Neural progenitor cell (in vitro differentiated cells): ENCODE results near the gene PLAC8L1. TPM values are rescaled to one million over a fixed set of nuclear protein-coding genes. Genes with fewer than 3 reads are reported as not detected.

Experiments used
- DNase-seq: peaks from one replicate; pipeline ENCODE4 v3.0.0-alpha.2; 2016; ENCODE audit warnings: low spot score
- H2AFZ ChIP-seq: fragments of 200-600 bp; sonication (generic); replicated peaks from 2 replicates; pipeline ENCODE4 v1.6.1; 2016; ENCODE audit warnings: antibody characterized with exemption
- H3F3A ChIP-seq: fragments of 200-600 bp; sonication (generic); 2 replicates; pipeline ENCODE4 v1.6.1; 2016; ENCODE audit warnings: antibody characterized with exemption, low read depth
- H3K27ac ChIP-seq: fragments of 200-600 bp; sonication (generic); 2 replicates; pipeline ENCODE4 v1.5.1; 2016; ENCODE audit warnings: mild to moderate bottlenecking
- H3K27me3 ChIP-seq: fragments of 200-600 bp; sonication (generic); 2 replicates; pipeline ENCODE4 v1.6.1; 2016; ENCODE audit warnings: mild to moderate bottlenecking, moderate library complexity
- H3K36me3 ChIP-seq: fragments of 200-600 bp; sonication (generic); 2 replicates; pipeline ENCODE4 v1.5.1; 2016
- H3K4me1 ChIP-seq: fragments of 200-600 bp; sonication (generic); 2 replicates; pipeline ENCODE4 v1.6.1; 2016; ENCODE audit warnings: mixed run types
- H3K4me2 ChIP-seq: fragments of 200-600 bp; sonication (generic); 2 replicates; pipeline ENCODE4 v1.6.1; 2016
- H3K4me3 ChIP-seq: fragments of 200-600 bp; sonication (generic); 2 replicates; pipeline ENCODE4 v1.5.1; 2016
- H3K79me2 ChIP-seq: fragments of 200-600 bp; sonication (generic); 2 replicates; pipeline ENCODE4 v1.6.1; 2016; ENCODE audit warnings: low read depth
- H3K9ac ChIP-seq: fragments of 200-600 bp; sonication (generic); 2 replicates; pipeline ENCODE4 v1.6.1; 2016
- H3K9me3 ChIP-seq: fragments of 200-600 bp; sonication (generic); 2 replicates; pipeline ENCODE4 v1.5.1; 2016; ENCODE audit warnings: low read depth
- H4K20me1 ChIP-seq: fragments of 200-600 bp; sonication (generic); 2 replicates; pipeline ENCODE4 v1.6.1; 2016; ENCODE audit warnings: low read depth
- H3K27ac Mint-ChIP-seq: 3 replicates; pipeline ENCODE4 v1.8.0; 2021; ENCODE audit warnings: mixed read lengths
- H3K27me3 Mint-ChIP-seq: 2 replicates; pipeline ENCODE4 v1.8.0; 2022; ENCODE audit warnings: low read depth, mild to moderate bottlenecking, inconsistent platforms, moderate library complexity, mixed read lengths; ENCODE audit not compliant: insufficient read depth
- H3K36me3 Mint-ChIP-seq: 3 replicates; pipeline ENCODE4 v1.8.0; 2021; ENCODE audit warnings: mixed read lengths
- H3K4me1 Mint-ChIP-seq: 3 replicates; pipeline ENCODE4 v1.8.0; 2021; ENCODE audit warnings: mixed read lengths
- H3K4me3 Mint-ChIP-seq: 3 replicates; pipeline ENCODE4 v1.8.0; 2021; ENCODE audit warnings: mild to moderate bottlenecking, moderate library complexity, mixed read lengths
- H3K9me3 Mint-ChIP-seq: 3 replicates; pipeline ENCODE4 v1.8.0; 2020; ENCODE audit warnings: mixed read lengths
- EZH2 ChIP-seq: fragments of 200-600 bp; sonication (generic); IDR thresholded peaks from 2 replicates; pipeline ENCODE4 v1.6.1; 2017; ENCODE audit warnings: antibody characterized with exemption, mild to moderate bottlenecking, moderate library complexity
- EZH2phosphoT487 ChIP-seq: fragments of 200-600 bp; sonication (generic); IDR thresholded peaks from 2 replicates; pipeline ENCODE4 v1.6.1; 2017; ENCODE audit warnings: antibody characterized with exemption
- total RNA-seq: library from RNA; depleted of rRNA; stranded (reverse); fragments of >200 nt; gene quantifications from 2 replicates; pipeline ENCODE4 v1.2.3, GENCODE V29; 2015; ENCODE audit warnings: low replicate concordance
- TF ChIP-seq, protein P1 (sequence below): fragments of 200-600 bp; sonication (generic); IDR thresholded peaks from 2 replicates; pipeline ENCODE4 v1.5.1; 2017; ENCODE audit warnings: antibody characterized with exemption, mild to moderate bottlenecking

The PLAC8L1 gene
- total RNA-seq, 1 donor from 2014 or later: 0.51 TPM

DNA sequence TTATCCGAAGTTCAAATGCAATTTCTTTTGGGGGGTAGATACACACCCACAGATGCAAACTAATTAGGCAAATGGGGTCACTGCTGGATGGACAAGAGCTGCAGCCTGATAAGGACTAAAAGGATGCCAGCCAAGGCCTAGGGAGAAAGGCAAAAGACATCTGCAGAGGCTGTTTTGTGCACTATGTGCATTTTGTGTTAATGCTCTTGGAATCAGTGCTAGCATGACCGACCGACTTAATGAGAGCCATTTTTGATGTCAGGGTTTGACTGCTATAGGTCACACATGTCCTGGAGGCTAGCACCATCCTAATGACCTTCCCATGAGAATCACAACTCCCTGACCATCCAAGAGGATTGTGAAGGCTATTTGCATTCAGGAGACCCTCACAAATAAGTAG is 34.6 kb downstream of the PLAC8L1 start:
- Histone ChIP-seq H3K4me2 (no peak overlapping the region), H3K79me2 (no peaks in the 10 kb centered on the region), H3K27ac (no peak overlapping the region), H3K4me3 (no peak overlapping the region), H3K4me1 (peaks cover 10% of the 10 kb centered on the region), H3K9me3 (no peaks in the 10 kb centered on the region), H4K20me1 (no peaks in the 10 kb centered on the region), H3K27me3 (peaks cover 5% of the 10 kb centered on the region), H3K36me3 (no peaks in the 10 kb centered on the region), H3F3A (no peaks in the 10 kb centered on the region), H3K9ac (no peak overlapping the region), H2AFZ (no peak overlapping the region)
- no peak for DNase-seq
- TF ChIP-seq EZH2phosphoT487: no peak
- TF ChIP-seq EZH2: no peak
- TF ChIP-seq, protein P1, sequence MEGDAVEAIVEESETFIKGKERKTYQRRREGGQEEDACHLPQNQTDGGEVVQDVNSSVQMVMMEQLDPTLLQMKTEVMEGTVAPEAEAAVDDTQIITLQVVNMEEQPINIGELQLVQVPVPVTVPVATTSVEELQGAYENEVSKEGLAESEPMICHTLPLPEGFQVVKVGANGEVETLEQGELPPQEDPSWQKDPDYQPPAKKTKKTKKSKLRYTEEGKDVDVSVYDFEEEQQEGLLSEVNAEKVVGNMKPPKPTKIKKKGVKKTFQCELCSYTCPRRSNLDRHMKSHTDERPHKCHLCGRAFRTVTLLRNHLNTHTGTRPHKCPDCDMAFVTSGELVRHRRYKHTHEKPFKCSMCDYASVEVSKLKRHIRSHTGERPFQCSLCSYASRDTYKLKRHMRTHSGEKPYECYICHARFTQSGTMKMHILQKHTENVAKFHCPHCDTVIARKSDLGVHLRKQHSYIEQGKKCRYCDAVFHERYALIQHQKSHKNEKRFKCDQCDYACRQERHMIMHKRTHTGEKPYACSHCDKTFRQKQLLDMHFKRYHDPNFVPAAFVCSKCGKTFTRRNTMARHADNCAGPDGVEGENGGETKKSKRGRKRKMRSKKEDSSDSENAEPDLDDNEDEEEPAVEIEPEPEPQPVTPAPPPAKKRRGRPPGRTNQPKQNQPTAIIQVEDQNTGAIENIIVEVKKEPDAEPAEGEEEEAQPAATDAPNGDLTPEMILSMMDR: no peak
- Mint-ChIP-seq H3K4me1 (peaks cover 3% of the 10 kb centered on the region), H3K27me3 (peaks cover 2% of the 10 kb centered on the region), H3K36me3 (no peaks in the 10 kb centered on the region), H3K9me3 (no peaks in the 10 kb centered on the region), H3K4me3 (no peak overlapping the region), H3K27ac (no peak overlapping the region)

DNA sequence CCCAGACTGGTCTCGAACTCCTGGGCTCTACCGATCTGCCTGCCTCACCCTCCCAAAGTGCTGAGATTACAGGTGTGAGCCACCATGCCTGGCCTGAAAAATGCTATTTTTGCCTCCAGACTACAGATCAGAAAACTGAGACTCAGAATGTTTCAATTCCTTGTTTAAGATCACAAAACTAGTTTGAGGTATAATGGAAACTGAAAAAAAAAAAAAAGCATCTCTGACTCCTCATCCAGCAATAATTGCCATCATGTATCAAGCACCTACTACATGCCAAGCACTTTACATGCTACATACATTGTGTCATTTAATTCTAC is 35.6 kb downstream of the PLAC8L1 start:
- H3K79me2 ChIP-seq: no peaks in the 10 kb centered on the region
- no peak overlapping the region for H3K4me3 Mint-ChIP-seq
- DNase-seq: no peak
- H3K9ac ChIP-seq: no peak overlapping the region
- H4K20me1 ChIP-seq: no peaks in the 10 kb centered on the region
- peaks cover 2% of the 10 kb centered on the region for H3K27me3 Mint-ChIP-seq
- no peaks in the 10 kb centered on the region for H3F3A ChIP-seq
- no peak overlapping the region for H3K27ac Mint-ChIP-seq
- no peak overlapping the region for H3K27ac ChIP-seq
- peaks cover 3% of the 10 kb centered on the region for H3K4me1 Mint-ChIP-seq
- H3K9me3 ChIP-seq: no peaks in the 10 kb centered on the region
- no peaks in the 10 kb centered on the region for H3K9me3 Mint-ChIP-seq
- peaks cover 5% of the 10 kb centered on the region for H3K27me3 ChIP-seq
- H3K4me1 ChIP-seq: peaks cover 9% of the 10 kb centered on the region
- no peaks in the 10 kb centered on the region for H3K36me3 ChIP-seq
- no peak overlapping the region for H3K4me2 ChIP-seq
- no peaks in the 10 kb centered on the region for H3K36me3 Mint-ChIP-seq
- H3K4me3 ChIP-seq: no peak overlapping the region
- TF ChIP-seq EZH2phosphoT487 (no peak), EZH2 (no peak)
- TF ChIP-seq, protein P1: no peak
- H2AFZ ChIP-seq: no peak overlapping the region

DNA sequence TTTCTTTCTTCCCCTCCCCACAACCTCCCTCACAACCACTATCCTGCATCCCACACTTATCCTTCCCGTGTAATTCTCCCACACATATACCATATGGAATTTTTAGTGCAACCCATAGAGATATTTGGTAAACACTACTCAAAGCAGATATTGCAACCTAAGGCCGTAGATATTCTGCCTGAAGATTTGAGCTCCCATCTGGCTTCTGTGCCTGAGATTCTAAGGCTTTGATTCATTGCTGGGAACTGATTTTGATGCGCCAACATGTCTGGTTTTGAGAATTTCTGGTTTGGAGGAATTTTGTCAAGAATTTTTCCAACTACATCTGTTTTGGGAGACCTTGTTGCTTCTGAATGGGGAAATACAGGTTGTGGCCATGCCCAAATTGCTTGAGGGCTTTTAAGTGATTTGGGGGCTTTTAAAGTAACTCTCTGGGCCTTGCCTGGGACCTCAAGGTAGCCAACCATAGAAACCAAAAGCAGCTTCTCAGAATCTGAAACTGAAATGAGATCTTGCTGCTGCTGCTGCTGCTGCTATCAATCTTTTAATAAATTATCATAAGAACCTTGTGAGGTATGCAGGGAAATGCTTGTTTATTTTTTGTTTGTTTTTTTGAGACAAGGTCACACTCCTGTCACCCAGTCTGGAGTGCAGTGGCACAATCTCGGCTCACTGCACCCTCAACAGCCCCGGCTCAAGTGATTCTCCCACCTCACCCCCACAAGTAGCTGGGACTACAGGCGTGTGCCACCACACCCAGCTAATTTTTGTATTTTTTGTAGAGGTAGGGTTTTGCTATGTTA is 36.2 kb downstream of the PLAC8L1 start:
- Histone ChIP-seq H2AFZ (no peak overlapping the region), H3K9me3 (no peaks in the 10 kb centered on the region), H3F3A (no peaks in the 10 kb centered on the region), H3K9ac (no peak overlapping the region), H3K36me3 (no peaks in the 10 kb centered on the region), H3K4me1 (peaks cover 9% of the 10 kb centered on the region), H3K4me2 (no peak overlapping the region), H4K20me1 (no peaks in the 10 kb centered on the region), H3K27me3 (peaks cover 5% of the 10 kb centered on the region), H3K79me2 (no peaks in the 10 kb centered on the region), H3K27ac (no peak overlapping the region), H3K4me3 (no peak overlapping the region)
- Mint-ChIP-seq H3K36me3 (no peaks in the 10 kb centered on the region), H3K4me3 (no peak overlapping the region), H3K27ac (no peak overlapping the region), H3K4me1 (peaks cover 3% of the 10 kb centered on the region), H3K9me3 (no peaks in the 10 kb centered on the region), H3K27me3 (peaks cover 2% of the 10 kb centered on the region)
- no peak for TF ChIP-seq EZH2
- no peak for TF ChIP-seq EZH2phosphoT487
- TF ChIP-seq, protein P1: no peak
- DNase-seq: no peak
